Non-pigmented ciliary epithelial cell (primary cell): ENCODE results near the gene TLR3.
"Not testable (repeated sequence)": the region's sequence is repeated elsewhere in the genome, so short reads cannot be mapped to it uniquely, and the experiment has no call there.

ENCODE experiments used
- DNase-seq: peaks from one replicate; pipeline ENCODE4 v3.0.0-alpha.2; 2010; ENCODE audit warnings: low read depth

Gene TLR3

DNA sequence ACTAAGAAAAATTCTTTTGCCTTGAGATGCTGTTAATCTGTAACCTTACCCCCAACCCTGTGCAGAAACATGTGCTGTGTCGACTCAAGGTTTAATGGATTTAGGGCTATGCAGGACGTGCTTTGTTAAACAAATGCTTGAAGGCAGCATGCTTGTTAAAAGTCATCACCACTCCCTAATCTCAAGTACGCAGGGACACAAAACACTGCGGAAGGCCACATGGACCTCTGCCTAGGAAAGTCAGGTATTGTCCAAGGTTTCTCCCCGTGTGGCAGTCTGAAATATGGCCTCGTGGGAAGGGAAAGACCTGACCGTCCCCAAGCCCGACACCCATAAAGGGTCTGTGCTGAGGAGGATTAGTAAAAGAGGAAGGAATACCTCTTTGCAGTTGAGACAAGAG is 18.8 kb upstream of the TLR3 start:
- DNase-seq, result not testable (repeated sequence)

DNA sequence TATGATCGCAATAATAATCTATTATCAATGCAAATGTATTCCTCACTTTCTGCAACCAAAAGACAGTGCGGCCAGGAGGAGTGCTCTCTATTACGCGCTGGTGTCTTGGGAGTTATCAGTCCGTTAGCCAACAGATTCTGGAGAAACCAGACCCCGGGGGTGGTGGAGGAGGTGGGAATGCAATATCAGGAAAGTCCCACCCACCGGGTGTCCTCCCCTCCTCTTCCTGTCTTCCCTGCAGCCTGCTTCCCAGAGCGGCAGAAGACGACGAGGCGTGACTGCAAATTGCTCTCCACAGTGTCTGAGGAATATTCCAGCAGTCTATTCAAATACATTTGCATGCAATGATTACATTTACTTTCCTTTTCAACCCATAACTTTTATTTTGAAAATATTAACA is 17.9 kb upstream of the TLR3 start:
- DNase-seq, result no peak

DNA sequence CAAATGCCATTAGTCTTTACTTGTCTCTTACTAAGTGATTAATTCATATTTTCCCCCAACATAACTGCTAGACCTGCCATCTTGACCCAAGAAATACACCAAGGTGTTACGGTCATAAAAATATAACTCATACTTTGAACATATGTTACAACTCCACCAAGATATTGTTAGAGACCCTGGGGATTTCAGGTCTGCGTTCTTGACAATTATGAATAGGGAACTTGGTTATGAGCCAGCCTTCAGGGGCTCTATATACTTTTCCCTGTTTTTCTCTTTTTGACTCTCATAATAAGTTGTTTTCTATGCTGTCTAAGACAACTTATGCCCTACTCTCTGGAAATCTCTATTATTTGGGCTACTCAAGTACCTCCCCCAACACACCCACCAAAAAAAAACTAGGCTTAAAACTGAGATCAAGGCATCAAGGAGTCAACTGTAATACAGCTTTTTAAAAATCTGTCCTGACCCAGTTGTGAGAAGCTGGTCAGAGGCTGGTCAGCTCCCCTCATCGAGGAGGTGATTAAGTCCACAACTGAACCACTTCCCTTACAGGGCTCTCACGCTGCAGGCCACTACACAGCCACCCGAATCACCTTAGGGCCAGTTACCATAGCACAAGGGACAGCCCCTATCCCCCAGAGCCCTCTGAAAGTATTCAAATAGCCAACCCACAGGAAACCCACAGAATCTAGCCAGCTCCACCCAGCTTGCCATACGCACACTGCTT is 10.5 kb upstream of the TLR3 start:
- DNase-seq, result no peak

DNA sequence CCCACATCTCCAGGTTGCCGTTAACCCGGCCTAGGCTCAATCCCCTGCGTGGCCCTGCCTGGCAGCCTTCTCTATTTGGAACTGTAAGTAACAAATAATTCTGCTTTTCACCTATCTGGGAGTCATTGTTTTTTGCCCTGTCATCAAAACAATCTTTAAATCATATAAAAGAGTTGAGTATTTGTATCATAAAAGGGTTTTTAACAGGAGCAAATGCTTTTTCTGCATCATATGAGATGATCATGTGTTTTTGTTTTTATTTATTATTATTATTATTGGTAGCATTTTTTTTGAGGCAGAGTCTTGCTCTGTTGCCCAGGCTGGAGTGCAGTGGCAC is 10.0 kb upstream of the TLR3 start:
- DNase-seq, result no peak

DNA sequence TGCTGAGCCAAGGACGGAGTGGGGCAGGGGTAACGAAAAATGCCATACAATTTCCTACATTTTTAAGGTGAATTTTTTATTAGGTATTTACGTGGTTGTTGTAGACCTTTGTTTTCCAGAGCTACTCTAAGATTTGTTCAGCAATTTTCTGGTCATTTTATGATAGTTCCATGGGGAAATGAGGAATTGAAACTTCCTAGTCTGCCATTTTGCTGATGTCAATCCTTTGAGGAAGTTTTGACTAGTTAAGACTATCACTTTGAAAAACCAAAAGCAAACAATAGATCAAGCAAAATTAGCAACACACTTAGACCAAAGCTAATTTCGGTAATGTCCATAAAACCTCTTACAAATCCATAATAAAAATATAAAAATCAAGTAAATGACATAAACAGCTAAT is 7.0 kb upstream of the TLR3 start:
- DNase-seq, result no peak

DNA sequence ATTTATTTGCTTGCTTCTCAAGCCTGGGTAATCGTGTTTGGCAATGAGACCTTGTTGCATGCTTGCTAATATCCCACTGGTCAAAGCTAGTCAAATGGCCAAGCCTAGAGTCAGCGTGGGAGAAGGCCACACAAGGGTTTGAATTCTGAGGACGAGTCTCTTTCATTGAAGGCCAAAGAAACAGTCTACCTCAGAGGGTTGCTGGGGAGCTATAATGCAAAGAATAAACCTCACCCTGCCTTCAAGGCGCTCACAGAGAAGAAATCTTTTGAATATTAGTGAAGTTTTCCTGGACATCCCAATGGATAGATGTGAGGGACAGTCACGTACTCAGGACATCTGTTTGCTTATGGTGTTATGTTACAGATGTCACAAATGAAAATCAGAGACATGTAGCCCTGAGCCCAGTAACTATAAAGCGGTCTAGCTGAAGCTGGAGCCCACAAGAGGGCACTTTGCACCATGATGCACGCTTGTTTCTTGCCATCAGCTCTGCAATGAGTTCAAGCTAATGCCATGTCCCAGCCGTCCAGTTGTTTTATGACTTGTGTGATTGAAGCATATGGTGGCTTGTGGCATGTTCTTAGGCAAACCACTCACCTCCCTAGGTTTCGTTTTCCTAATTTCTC is 1.1 kb upstream of the TLR3 start:
- DNase-seq, result no peak

DNA sequence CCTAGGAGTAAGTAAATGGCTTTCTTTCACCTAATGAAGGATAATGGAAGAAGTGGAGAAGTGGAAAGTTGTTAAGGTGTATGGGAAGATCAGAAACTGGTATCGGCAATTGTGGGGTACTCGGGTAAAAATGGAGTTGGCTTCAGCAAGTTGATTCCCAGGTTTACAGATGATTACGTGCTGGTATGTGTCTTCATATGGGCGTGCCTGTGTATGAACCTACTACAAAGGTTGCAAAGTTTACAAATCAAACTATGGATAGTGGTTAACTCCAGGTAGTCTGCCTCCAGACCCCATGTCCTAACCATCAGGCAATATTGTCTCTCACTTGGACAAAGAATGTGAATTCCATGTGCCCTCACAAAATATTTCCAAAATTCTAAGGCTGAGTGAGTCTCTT is 773 bp downstream of the TLR3 start:
- DNase-seq, result no peak

DNA sequence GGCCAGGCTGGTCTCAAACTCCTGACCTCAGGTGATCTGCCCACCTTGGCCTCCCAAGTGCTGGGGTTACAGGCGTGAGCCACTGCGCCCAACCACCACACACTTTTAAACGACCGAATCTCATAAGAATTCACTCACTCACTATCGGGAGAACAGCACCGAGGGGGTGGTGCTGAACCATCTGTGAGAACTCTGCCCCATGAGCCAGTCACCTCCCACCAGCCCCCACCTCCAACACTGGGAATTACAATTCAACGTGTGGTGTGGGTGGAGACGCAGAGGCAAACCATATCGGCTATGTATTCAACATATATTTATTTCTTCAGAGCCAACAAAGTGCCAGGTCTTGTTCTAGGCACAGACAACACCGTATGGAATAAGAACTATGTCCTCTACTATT is 3.6 kb downstream of the TLR3 start:
- no peak for DNase-seq

DNA sequence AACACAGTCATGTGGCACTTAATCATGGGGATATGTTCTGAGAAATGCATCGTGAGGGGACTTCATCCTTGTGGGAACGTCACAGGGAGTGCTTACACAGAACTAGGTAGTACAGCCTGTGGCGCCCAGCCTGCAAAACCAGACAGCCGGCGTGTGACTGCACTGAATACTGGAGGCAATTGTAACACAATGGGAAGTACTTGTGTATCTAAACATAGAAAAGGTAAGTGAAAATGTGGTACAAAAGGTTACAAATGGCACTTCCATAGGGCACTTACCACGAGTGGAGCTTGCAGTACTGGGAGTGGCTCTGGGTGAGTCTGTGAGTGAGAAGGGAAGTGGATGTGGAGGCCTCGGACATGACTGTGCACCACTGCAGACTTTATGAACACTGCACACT is 5.2 kb downstream of the TLR3 start:
- no peak for DNase-seq

DNA sequence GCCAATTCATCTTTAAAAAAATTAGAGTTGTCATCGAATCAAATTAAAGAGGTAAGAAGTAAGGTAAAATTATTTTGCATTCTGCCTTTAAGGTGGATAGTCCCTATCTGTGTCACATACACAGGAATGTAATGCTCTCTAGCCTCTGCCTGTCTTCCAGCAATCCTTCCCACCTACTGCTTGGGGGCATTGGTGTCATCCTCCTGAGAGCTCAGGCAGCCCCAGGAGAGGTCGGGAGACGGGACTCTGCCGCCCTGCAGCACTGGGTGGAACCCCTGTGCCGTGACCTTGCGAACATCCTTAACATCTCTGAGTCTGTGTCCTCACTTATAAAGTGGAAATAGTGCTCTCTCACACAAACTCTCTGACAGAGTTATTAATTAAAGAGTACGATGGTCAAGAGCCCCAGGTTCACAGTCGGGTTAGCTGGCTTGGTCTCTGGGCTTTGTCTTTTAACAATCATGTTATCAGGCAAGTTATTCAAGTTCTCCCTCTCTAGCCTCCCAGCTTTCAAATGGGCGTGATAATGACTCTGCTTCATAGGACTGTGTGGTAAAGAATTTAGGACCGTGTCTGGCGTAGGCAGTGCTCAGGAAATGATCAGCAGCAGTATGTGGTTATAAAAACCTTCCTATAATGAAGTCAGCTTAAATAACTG is 10.2 kb downstream of the TLR3 start:
- no peak for DNase-seq

DNA sequence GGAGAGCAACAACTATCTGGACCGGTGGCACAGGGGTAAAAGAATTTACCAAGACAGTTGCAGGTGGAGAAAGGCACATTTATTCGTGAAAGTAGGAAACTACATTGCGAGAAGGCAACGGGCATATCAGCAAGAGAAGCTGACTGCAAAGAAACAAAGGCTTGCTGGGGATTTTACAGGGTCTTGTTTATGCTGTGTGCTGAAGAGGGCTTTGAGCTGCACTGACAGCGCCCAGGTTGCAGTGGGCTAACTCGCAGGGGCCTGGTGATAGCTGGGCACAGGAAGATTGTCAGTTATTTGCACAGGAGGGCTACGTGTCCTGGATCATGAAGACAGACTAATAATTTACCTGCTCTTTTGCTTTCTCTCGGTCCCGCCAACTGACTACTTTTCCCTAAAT is 10.7 kb downstream of the TLR3 start:
- DNase-seq, result no peak

DNA sequence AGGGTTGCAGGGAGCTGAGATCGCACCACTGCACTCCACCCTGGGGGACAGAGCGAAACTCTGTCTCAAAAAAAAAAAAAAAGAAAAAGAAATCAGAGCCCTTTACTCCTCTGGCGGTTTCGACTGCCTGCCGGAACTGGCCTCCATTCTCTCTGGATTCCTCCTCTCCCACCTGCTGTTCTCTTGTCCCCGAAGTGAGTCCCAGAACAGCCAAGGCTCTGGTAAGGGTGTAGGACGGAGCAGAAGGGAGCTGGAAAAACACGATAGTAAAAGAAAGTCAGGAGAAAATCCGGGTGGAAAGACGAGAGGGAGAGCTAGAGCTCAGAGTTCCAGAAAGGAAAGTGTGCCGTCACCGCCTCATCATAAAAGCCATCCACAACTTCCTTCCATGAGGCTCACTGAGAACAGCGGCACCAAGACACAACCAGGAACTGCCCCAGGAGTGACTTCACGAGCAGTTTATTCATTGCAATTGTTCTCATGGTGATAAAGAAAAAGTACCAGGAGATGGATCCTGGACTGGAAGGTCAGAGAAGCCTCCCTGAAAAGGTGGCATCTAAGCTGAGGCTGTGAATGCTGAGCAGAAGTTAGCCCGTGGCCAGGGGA is 12.3 kb downstream of the TLR3 start:
- DNase-seq, result no peak

DNA sequence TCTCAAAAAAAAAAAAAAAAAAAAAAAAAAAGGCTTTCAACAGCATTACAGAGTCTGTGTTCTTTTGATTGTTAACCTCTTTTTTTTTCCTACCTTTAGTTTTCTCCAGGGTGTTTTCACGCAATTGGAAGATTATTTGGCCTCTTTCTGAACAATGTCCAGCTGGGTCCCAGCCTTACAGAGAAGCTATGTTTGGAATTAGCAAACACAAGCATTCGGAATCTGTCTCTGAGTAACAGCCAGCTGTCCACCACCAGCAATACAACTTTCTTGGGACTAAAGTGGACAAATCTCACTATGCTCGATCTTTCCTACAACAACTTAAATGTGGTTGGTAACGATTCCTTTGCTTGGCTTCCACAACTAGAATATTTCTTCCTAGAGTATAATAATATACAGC is 13.3 kb downstream of the TLR3 start:
- DNase-seq, result no peak

DNA sequence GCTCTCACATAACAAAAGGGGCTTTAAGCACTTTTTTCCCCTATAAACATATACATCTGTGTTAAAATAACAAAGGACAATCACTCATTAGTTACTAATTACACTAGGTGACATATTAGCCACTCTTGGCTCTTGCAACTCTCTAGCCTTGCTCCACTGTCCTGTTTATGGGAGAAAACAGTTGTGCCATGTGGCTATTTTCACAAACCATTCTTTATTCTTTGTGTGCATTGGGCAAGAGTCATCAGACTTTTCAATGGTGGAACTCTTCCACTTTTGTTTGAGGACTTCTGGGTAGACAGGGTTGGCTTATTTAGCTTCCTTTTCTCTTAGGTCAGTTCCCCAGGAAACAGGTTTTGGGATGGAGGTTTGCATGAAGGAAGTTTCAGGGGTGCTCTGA is 19.6 kb downstream of the TLR3 start:
- DNase-seq, result no peak

DNA sequence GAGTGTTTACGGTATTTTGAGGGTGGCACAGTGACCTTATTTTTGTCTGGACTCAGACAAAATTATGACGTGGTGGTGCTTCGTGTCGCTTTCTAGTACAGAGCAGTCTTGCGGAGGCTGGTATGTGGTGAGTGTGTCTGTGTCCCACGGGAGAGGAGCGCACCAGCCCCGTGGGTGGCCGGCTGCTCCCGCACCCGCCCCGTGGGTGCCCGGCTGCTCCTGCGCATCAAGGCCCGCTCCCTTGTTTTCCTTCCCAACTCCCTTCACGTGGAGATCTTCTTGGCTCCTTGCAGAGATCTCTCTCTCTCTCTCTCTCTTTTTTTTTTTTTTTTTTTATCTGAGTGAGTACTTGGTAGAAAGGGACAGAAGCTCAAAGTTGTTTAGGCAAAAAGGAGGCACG is 23.3 kb downstream of the TLR3 start:
- no peak for DNase-seq

DNA sequence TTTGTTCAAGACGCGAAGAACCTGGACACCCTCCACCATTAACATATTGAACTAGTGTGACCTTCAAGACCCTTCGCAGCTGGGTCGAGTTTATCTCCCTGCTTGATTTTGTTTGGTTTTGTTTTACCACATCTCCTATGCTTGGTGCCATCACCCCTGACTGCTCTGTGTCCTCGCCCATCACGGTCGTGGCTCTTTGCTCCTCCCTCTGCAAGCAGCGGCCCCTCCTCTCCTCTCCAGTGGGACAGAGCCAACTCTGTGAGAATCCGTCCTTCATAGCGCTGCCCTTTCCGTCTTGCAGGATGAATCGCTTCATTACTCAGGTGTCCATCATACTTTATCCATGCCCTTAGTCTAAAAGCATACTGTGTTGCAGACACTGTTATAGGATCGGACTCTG is 26.4 kb downstream of the TLR3 start:
- DNase-seq, result no peak

DNA sequence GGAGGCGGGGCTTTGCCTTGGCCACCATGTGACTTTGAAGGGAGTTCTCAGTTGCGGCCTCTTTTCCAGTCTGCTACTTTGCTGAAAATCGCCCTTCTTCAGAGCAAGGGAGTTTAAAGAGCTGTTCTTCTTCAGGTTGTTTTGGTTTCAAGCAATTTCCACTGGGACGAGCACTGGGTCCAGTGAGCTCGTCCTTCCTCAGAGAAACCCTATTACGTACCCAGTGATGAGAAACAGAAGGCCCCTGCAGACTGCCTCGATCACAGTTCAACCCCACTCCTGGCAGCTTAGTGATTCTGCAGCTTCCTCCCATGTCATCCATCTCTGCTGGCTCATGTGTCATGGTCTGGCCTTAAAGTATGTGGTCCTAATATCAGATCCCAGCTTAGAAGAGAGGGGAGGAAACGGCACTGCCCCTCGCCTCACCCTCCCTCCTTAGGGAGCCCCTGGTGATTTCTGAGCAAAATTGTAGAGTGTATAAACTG is 27.8 kb downstream of the TLR3 start:
- no peak for DNase-seq

DNA sequence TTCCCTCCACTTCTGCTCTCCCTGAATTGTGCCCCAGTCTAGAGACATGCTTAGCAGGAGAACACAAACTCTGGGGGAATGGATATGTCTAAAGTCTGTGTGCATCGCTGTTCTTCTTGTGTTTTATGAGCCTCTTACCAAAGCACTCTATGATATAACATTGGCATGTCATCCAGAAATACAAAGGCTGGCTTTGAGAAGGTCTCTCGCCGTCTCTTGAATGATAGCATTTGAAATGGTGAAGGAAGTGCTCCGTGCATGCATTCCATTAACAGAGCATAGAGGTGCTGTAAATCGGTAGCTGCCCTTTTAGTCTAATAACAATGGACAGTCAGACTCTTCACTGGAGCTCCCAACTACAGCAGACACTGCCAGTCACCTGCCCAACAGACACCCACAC is 28.4 kb downstream of the TLR3 start:
- no peak for DNase-seq

DNA sequence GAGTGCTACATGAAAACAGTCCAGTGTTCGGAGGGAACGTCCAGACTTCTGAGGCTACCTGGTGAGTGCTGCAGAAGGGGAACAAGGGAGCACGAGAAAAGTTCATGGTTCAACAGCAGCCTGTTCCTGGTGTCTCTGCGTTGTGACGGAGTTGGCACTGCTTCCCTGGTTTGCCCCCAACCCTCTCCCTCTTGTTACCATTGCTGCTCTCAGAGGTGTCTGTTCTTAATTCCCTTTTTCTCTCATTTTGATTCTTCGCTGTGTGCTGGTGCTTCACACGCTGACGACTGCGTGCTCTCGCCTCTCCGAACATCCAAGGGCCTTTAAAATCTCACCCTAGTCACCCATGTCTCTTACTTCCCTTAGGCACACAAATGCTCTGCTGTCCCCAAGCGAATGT is 34.0 kb downstream of the TLR3 start:
- DNase-seq, result no peak

DNA sequence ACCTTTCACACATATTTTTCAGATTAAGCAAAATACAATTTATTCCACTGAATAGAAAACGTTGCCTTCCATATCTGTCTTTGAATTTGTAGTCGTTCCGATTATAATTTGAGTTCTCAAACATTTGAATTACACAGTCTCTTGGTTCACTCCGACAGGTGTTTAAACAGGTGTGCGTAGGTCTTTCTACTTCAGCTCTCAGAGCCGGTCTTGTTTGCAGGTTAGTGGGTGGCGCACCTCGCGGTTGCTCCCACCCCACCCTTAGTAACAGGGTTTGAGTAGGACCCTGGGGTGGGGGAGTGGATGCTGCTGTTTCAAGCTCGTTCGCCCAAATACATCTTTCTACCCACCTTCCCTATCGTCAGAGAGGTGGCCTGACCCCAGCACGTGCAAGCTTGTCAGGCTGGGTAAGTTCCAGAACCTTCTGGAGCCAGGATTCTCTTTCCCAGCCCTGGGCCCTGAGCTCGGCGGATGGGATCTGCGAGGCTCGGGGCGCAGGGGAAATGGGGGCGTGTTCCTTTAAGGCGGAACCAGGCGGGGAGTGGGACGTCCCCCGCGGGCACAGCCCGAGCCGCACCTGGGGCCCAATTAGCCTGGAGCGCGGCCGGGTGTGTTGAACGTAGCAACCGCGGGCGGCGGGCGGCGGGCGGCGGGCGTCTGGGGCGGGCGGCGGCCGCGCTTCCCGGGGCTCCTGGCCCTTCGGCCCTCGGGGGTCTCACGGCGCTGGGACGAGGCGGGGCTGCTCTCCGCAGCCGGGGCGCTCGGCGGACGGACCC is 35.3 kb downstream of the TLR3 start, which contains the start of gene FAM149A:
TSS of gene FAM149A (plus strand) at position 591 of the 776 bp plus-strand sequence.
- DNase-seq, result no peak

DNA sequence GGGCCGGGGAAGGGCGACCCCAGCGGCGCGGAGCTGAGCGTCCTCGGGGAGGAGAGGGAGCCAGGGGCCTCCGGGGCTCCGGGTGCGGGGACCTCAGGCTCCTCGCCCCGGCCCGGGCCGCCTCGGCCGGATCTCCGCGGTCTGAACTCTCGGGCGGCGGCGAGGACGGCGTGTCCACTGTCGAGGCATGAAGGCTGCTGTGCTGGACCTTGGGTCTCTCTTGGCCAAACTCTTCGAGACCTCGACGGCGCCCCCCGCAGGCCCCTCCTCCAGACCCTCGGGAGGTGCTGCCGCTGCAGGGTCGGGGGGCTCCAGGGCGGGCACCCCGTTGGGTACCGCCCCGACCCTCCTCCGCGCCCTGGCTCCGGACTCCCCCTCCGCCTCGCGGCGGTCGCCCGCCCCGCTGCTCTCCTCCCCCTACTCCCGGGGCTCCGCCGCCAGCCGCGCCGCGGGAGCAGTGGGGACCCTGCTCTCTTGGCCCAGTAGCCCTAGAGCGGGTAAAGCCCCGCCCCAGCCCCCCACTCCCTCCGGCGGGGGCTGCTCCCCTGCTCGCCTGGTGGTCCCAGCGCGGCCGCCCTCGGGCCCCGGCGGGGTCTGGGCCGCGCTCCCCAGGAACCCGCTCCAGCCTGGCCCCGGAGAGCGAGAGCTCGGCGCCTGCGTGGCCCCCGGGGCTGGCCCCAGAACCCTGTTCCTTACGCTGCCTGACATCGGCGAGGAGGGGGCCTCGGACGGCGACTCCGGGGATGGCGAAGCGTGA is 36.1 kb downstream of the TLR3 start:
- no peak for DNase-seq
